MM.1S (cell line): ENCODE results near the gene NDUFS3.

ENCODE experiments used
- DNase-seq: peaks from one replicate; pipeline ENCODE4 v3.0.0-alpha.2; 2015
- H2AFZ ChIP-seq: fragments of 300-600 bp; sonication (generic); 2 replicates; pipeline ENCODE4 v1.6.0; 2016; ENCODE audit warnings: antibody characterized with exemption, low read length
- H3F3A ChIP-seq: fragments of 300-600 bp; sonication (generic); 2 replicates; pipeline ENCODE4 v1.6.1; 2016; ENCODE audit warnings: mild to moderate bottlenecking, antibody characterized with exemption, low read length, moderate library complexity, mixed read lengths; ENCODE audit not compliant: insufficient read depth
- H3K27ac ChIP-seq: fragments of 300-600 bp; sonication (generic); 2 replicates; pipeline ENCODE4 v1.5.1; 2016; ENCODE audit warnings: mild to moderate bottlenecking, low read length
- H3K27me3 ChIP-seq: fragments of 300-600 bp; sonication (generic); replicated peaks from 2 replicates; pipeline ENCODE4 v1.6.0; 2016; ENCODE audit warnings: low read length; ENCODE audit not compliant: insufficient read depth
- H3K36me3 ChIP-seq: fragments of 300-600 bp; sonication (generic); replicated peaks from 2 replicates; pipeline ENCODE4 v1.6.1; 2016; ENCODE audit warnings: mild to moderate bottlenecking, low read length, mixed read lengths; ENCODE audit not compliant: insufficient read depth
- H3K4me1 ChIP-seq: fragments of 300-600 bp; sonication (generic); 2 replicates; pipeline ENCODE4 v1.6.1; 2016; ENCODE audit warnings: low read length, mixed read lengths
- H3K4me2 ChIP-seq: fragments of 300-600 bp; sonication (generic); 2 replicates; pipeline ENCODE4 v1.6.0; 2016; ENCODE audit warnings: low read depth, low read length
- H3K4me3 ChIP-seq: fragments of 300-600 bp; sonication (generic); 2 replicates; pipeline ENCODE4 v1.5.1; 2016; ENCODE audit warnings: low read length, mixed read lengths
- H3K79me2 ChIP-seq: fragments of 300-600 bp; sonication (generic); 2 replicates; pipeline ENCODE4 v1.6.1; 2016; ENCODE audit warnings: mixed run types, low read length, mixed read lengths
- H3K9ac ChIP-seq: fragments of 300-600 bp; sonication (generic); 2 replicates; pipeline ENCODE4 v1.6.1; 2016; ENCODE audit warnings: low read length, mixed read lengths
- H3K9me2 ChIP-seq: fragments of 300-600 bp; sonication (generic); replicated peaks from 2 replicates; pipeline ENCODE4 v1.6.1; 2016; ENCODE audit warnings: mild to moderate bottlenecking, low read length, mixed read lengths; ENCODE audit not compliant: insufficient read depth
- H3K9me3 ChIP-seq: fragments of 300-600 bp; sonication (generic); replicated peaks from 2 replicates; pipeline ENCODE4 v1.6.1; 2016; ENCODE audit warnings: mild to moderate bottlenecking, low read length, mixed read lengths; ENCODE audit not compliant: insufficient read depth
- H4K20me1 ChIP-seq: fragments of 300-600 bp; sonication (generic); 2 replicates; pipeline ENCODE4 v1.6.1; 2016; ENCODE audit warnings: mild to moderate bottlenecking, low read length, moderate library complexity, mixed read lengths; ENCODE audit not compliant: insufficient read depth
- EZH2 ChIP-seq: fragments of 300-600 bp; sonication (generic); optimal IDR thresholded peaks from 2 replicates; pipeline ENCODE3; 2017; ENCODE audit warnings: low read depth, mild to moderate bottlenecking, antibody characterized with exemption, low read length, mixed read lengths
- EZH2phosphoT487 ChIP-seq: fragments of 300-600 bp; sonication (generic); IDR thresholded peaks from 2 replicates; pipeline ENCODE4 v1.6.1; 2018; ENCODE audit warnings: antibody characterized with exemption, low read length
- TF ChIP-seq, protein P1 (sequence below): fragments of 300-600 bp; sonication (generic); IDR thresholded peaks from 2 replicates; pipeline ENCODE4 v1.5.1; 2016; ENCODE audit warnings: antibody characterized with exemption, low read length, mixed read lengths

NDUFS3 gene

GRCh38 chr11:47531666-47532065 lies 47.2 kb upstream of the NDUFS3 start:
- no peaks in the 10 kb centered on the region for H3K27me3 ChIP-seq
- no peak overlapping the region for H3K4me2 ChIP-seq
- no peak overlapping the region for H3K4me3 ChIP-seq
- no peak overlapping the region for H2AFZ ChIP-seq
- peaks cover 98% of the 10 kb centered on the region for H3K79me2 ChIP-seq
- no peaks in the 10 kb centered on the region for H3K9me2 ChIP-seq
- no peak for DNase-seq
- peaks cover 19% of the 10 kb centered on the region; the same call in 1 of the 2 replicates for H4K20me1 ChIP-seq
- H3K27ac ChIP-seq = no peak overlapping the region
- TF ChIP-seq EZH2phosphoT487 = no peak
- no peak for TF ChIP-seq EZH2
- TF ChIP-seq, protein P1, sequence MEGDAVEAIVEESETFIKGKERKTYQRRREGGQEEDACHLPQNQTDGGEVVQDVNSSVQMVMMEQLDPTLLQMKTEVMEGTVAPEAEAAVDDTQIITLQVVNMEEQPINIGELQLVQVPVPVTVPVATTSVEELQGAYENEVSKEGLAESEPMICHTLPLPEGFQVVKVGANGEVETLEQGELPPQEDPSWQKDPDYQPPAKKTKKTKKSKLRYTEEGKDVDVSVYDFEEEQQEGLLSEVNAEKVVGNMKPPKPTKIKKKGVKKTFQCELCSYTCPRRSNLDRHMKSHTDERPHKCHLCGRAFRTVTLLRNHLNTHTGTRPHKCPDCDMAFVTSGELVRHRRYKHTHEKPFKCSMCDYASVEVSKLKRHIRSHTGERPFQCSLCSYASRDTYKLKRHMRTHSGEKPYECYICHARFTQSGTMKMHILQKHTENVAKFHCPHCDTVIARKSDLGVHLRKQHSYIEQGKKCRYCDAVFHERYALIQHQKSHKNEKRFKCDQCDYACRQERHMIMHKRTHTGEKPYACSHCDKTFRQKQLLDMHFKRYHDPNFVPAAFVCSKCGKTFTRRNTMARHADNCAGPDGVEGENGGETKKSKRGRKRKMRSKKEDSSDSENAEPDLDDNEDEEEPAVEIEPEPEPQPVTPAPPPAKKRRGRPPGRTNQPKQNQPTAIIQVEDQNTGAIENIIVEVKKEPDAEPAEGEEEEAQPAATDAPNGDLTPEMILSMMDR = no peak
- no peak overlapping the region for H3K9ac ChIP-seq
- H3K4me1 ChIP-seq = peaks cover 15% of the 10 kb centered on the region
- H3K36me3 ChIP-seq = no peaks in the 10 kb centered on the region
- peaks cover 9% of the 10 kb centered on the region for H3F3A ChIP-seq
- H3K9me3 ChIP-seq = no peaks in the 10 kb centered on the region

- Histone ChIP-seq H2AFZ (no peak overlapping the region), H4K20me1 (peaks cover 17% of the 10 kb centered on the region; the same call in 1 of the 2 replicates), H3K9me2 (no peaks in the 10 kb centered on the region), H3K4me1 (peaks cover 6% of the 10 kb centered on the region; the same call in 1 of the 2 replicates), H3K4me2 (no peak overlapping the region), H3K27me3 (no peaks in the 10 kb centered on the region), H3K79me2 (peaks cover 100% of the 10 kb centered on the region), H3K27ac (no peak overlapping the region), H3K9ac (no peak overlapping the region), H3K36me3 (no peaks in the 10 kb centered on the region), H3F3A (0 out of 2 replicates have a peak, but pooled peaks cover 2% of the 10 kb centered on the region), H3K9me3 (no peaks in the 10 kb centered on the region), H3K4me3 (no peak overlapping the region)
- TF ChIP-seq, protein P1 = no peak
- TF ChIP-seq EZH2phosphoT487 = no peak
- no peak for TF ChIP-seq EZH2
- DNase-seq = no peak
Observed at GRCh38 chr11:47532597-47533213, 46.2 kb upstream of the NDUFS3 start.

DNA sequence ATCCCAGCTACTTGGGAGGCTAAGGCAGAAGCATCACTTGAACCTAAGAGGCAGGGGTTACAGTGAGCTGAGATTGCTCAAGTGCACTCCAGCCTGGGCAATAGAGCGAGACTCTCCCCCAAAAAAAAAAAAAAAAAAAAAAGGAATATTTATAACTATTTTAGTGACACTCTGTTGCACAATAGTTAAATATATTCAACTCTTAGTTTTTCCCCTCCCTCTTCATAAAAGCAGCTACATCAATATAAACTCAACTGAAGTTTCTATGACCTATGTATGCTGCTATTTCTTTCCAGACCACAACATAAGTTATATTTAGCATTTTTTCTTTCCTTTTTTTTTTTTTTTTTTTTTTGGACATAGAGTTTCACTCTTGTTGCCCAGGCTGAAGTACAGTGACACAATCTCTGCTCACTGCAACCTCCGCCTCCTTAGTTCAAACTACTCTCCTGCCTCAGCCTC lies 45.2 kb upstream of the NDUFS3 start:
- Histone ChIP-seq H3K27ac (no peak overlapping the region), H3K36me3 (no peaks in the 10 kb centered on the region), H3K79me2 (peaks cover 100% of the 10 kb centered on the region), H3F3A (no peaks in the 10 kb centered on the region), H4K20me1 (peaks cover 21% of the 10 kb centered on the region; the same call in 1 of the 2 replicates), H3K9ac (no peak overlapping the region), H3K9me2 (no peaks in the 10 kb centered on the region), H3K4me1 (no peaks in the 10 kb centered on the region), H3K4me2 (no peak overlapping the region), H2AFZ (no peak overlapping the region), H3K9me3 (no peaks in the 10 kb centered on the region), H3K27me3 (no peaks in the 10 kb centered on the region), H3K4me3 (no peak overlapping the region)
- TF ChIP-seq EZH2 (no peak), EZH2phosphoT487 (no peak)
- TF ChIP-seq, protein P1 = no peak
- DNase-seq = no peak
